HG02798 (cell line): ENCODE measurements around the gene DEGS1.
A peak's percentile ranks its signal among the peaks of the same experiment; 100 is the strongest.
"Not testable (repeated sequence)": the region's sequence is repeated elsewhere in the genome, so short reads cannot be mapped to it uniquely, and the experiment has no call there.

Experiments
- ATAC-seq: cut with Tn5 transposase; IDR thresholded peaks from one replicate; pipeline ENCODE4 v1.9.1; 2021; ENCODE audit warnings: mild to moderate bottlenecking; ENCODE audit not compliant: unreplicated experiment, poor library complexity

Gene DEGS1

DNA sequence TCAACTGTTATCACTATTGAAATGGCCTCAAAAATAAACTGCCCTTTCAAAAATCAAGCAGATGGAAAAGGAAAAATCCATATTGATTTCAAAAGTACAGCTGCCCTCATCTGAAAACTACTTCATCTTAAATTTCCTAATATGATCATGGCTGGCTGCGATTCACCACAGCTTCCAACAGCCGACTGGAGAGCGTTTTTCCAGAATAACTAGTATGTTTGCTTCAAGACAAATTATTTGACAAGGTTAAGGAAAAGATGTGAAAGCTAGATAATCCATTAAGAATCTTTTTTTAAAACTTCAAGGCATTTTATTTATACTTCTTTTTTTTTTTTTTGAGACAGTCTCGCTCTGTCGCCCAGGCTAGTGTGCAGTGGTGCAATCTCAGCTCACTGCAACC, 4.1 kb upstream of the DEGS1 start:
- ATAC-seq, result no peak

DNA sequence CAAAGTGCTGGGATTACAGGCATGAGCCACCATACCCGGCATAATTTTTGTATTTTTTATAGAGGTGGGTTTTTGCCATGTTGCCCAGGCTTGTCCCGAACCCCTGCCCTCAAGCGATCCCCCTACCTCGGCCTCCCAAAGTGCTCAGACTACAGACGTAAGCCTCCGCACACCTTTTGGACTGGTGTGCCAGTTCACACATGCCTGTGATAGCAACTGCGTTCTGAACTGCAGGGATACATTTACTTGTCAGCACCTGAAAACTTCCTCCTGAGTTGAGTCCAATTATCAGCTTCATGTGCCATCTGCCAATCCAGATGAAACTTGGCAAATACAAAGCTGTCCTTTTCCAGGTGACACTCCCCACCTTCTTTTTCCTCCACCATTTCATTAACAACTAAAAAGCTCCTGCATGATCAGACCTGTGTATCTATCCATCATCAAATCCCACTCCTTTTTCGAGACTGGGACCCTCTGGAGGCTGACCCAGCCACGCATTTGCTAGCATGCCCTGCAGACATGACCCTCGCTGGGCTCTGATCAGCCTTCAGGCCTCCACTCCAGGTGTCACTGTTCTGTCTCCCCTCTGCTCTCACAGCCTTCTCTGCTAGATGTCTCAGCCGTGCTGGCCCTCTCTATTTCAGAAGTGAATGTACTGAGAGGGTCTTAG, 2.1 kb upstream of the DEGS1 start:
- no peak for ATAC-seq

DNA sequence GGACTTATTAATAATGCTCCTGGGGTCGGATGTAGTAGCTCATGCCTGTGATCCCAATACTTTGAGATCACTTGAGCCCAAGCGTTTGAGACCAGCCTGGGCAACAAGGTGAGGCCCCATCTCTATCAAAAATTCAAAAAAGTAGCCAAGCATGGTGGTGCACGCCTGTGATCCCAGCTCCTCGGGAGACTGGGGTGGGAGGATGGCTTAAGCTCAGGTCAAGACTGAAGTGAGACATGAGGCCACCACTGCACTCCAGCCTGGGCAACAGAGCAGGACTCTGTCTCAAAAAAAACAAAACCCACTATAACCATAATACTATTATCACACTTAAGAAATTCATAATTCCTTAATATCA, 1.6 kb upstream of the DEGS1 start:
- no peak for ATAC-seq

DNA sequence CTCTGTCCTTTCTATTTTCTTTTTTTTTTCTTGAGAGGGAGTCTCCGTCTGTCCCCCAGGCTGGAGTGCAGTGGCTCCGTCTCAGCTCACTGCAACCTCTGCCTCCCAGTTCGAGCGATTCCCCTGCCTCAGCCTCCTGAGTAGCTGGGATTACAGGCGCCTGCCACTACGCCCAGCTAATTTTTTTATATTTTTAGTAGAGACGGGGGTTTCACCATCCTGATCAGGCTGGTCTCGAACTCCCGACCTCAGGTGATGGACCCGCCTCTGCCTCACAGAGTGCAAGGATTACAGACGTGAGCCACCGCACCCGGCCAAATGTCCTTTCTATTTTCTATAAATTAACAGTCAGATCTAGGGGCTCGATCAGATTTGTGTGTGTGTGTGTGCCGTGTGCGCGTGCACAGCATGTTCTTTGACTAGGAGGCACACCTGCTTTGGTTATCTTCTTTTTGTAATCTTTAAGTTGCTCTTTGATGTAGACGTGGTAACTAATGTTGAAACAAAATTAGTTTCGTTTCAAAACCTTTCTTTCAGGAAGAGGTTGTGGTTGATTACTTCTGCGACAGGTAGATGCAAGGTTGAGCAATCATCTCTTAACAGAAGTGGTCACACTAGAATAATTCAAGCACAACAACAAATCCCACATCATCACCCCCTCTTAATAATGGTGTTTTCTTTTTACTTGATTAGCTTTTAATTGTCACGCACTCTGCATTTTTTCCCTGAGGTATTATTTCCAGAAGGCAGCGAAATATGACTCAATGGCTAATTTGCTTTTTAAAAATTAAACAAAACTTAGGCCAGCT, 779 bp upstream of the DEGS1 start:
- peak; percentile 30 for ATAC-seq

DNA sequence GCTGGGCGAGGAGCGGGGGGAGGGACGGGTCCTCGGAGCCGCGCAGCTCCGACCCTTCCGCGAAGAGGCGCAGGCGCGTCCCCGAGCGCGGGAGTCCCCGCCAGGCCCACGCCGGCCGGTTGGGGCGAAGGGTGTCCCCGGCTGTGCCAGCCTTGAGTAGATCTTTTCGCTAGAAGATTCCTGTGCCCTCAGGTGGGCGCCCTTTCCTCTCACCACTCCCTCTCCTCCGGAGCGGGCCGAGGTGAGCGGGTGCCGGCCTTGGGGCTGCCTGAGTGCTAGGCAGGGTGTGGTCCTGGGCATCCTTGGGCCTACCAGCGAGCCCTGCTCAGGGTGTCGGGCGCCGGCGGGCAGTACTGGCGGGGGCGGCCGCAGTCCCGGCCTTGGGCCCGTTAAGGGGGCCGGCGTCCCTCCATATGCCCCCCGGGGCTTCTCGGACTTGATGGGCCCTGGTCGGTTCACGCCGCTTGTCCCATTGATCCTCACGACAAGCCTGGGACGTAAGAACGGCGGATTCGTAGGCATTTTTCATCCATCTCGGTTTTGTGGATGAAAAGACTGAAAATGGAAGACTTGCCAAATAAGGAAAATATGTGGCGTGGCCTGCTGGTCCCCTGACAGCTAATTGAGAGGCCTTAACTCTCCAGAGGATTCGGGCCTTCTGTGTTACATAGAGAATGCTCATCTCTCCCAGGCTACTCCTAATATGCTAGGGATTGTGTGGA, 712 bp downstream of the DEGS1 start:
- peak; percentile 58 for ATAC-seq

DNA sequence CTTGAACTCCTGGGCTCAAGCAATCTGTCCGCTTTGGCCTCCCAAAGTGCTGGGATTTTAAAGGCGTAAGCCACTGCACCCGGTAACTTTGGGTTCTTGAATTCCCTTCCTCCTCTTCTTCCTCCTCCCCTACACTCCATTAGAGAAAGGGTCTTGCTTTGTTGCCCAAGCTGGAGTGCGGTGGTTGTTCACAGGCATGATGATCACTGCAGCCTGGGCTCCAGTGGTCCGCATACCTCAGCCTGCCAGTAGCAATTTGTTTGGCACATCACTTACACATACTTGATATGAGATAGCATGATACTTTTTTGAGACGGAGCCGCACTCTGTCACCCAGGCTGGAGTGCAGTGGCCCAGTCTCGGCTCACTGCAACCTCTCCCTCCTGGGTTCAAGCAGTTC, 2.2 kb downstream of the DEGS1 start:
- ATAC-seq, result no peak

DNA sequence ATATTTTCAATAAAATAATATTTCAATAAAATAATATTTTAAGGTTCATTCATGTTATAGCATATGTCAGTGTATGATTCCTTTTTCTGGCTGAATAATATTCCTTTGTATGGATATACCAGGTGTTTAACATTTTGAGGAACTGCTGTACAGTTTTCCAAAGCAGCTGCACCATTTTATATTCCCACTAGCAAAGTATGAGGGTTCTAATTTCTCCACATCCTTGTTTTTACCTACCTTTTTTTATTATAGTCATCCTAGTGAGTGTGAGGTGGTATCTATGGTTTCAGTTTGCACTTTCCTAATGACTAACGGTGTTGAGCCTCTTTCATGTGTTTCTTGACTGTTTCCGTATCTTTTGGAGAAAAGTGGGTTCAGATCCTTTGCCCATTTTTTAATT, 5.2 kb downstream of the DEGS1 start:
- ATAC-seq, result no peak

DNA sequence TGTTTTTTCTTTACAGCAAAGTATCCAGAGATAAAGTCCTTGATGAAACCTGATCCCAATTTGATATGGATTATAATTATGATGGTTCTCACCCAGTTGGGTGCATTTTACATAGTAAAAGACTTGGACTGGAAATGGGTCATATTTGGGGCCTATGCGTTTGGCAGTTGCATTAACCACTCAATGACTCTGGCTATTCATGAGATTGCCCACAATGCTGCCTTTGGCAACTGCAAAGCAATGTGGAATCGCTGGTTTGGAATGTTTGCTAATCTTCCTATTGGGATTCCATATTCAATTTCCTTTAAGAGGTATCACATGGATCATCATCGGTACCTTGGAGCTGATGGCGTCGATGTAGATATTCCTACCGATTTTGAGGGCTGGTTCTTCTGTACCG, 6.5 kb downstream of the DEGS1 start:
- ATAC-seq, result no peak

DNA sequence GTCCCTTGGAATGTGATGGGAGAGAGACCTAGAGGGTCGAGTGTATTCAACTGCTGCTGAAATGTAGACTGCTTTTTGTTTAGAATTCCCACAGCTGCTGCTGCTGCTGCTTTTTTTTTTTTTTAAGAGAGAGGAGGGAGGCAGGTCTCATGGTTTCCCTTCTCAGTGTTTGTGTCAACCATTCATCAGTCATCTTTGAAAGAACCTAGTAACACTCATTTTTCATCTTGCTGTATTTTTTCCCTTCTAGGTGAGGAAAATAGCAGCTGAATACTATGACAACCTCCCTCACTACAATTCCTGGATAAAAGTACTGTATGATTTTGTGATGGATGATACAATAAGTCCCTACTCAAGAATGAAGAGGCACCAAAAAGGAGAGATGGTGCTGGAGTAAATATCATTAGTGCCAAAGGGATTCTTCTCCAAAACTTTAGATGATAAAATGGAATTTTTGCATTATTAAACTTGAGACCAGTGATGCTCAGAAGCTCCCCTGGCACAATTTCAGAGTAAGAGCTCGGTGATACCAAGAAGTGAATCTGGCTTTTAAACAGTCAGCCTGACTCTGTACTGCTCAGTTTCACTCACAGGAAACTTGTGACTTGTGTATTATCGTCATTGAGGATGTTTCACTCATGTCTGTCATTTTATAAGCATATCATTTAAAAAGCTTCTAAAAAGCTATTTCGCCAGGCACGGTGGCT, 9.2 kb downstream of the DEGS1 start:
- no peak for ATAC-seq

DNA sequence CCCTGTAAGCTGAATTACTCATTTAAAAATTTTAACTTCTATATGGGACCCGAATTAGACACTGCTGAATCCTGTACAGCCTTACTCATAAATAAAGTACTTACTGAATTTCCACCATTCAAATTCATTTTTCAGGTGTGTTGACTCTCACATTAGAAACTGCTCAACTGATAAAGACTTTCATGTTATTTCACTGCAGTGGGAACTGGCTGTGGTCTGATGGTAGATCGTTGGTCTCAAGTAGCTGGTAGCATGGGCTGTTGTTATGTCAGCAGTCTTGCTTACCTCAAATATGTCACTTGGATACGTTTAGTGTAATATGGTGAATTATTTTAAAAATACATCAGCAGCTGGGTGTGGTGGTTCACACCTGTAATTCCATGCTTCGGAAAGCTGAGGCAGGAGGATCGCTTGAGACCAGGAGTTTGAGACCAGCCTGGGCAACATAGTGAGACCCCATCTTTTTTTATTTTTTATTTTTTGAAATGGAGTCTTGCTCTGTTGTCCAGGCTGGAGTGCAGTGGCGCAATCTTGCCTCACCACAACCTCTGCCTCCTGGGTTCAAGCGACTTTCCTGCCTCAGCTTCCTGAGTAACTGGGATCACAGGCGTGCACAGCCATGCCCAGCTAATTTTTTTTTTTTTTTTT, 10.4 kb downstream of the DEGS1 start:
- ATAC-seq, result no peak

DNA sequence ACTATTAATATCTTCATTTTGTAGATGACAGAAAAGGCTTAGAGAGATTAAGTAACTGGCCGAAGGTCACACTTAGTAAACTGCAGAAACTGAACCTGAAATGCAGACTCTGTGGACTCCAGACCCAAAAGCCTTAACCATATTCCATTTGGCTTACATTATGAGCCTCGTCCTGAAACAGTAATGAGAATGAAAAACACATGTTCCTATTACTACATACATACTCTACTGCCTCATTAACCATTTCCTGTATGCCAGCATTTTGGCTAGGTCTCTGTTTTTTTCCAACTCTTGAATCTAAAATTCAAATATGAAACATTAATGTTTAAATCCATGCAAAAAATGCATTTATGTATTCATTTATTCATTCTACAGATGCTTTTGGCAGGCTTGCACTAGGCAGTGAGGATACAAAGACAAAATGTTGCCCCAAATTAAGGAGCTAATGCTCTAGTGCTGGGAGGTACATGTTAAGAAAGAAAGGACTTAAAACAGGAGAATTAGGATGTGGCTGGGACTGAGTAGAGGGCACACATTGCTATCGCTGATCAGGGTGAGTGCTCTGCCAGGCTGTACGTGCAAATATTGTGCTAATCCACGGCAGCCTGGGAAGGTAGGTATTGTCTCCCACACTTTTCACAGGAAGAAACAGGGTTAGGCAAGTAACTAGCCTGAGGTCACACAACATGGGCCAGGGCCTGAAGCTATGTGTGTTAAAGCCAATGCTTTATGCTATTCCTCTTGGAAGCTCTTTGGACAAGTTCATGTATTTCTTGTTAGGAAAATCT, 14.0 kb downstream of the DEGS1 start:
- ATAC-seq, result no peak

DNA sequence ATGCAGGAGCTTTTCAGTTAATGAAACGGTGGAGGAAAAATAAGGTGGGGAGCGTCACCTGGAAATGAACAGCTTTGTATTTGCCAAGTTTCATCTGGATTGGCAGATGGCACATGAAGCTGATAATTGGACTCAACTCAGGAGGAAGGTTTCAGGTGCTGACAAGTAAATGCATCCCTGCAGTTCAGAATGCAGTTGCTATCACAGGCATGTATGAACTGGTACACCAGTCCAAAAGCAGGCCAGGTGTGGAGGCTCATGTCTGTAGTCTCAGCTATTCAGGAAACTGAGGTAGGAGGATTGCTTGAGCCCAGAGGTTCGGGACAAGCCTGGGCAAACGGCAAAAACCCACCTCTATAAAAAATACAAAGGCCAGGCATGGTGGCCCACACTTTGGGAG, 15.5 kb downstream of the DEGS1 start:
- no peak for ATAC-seq

DNA sequence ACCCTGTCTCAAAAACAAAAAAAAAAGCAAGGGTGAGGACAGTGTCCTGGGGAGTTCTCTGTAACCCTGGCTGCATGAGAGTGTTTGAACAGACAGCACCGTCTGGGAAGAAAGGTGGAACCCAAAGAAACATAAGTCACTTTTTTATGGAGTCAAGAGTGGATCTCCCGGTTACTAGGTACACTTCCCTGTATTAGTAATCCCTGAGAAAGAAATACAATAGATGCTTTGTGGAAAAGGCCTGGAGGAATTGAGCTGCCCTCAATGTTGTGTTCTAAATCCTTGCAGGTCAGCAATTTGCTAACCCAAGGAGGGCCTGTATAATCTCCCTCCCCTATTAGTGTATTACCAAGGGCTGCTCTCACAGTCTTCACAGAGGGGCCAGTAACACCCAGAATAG, 16.6 kb downstream of the DEGS1 start:
- no peak for ATAC-seq

DNA sequence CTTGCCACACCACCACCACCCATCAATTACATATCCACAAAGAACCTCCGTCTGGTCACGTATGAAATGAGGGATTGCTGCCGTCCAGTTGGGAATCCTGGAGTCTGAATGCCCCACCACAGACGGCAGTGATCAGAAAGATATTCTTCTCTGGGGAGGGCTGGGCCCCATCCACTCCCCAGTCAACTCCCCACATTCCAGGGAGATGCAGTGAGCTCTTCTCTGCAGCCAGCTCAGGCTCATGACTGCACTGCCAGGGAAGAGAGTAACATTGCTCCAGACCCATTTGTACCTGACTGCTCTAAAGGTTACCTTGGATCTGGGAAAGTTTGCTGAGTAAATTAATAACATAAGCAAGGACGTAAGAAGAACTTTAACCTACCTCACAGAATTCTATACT, 18.3 kb downstream of the DEGS1 start:
- no peak for ATAC-seq

DNA sequence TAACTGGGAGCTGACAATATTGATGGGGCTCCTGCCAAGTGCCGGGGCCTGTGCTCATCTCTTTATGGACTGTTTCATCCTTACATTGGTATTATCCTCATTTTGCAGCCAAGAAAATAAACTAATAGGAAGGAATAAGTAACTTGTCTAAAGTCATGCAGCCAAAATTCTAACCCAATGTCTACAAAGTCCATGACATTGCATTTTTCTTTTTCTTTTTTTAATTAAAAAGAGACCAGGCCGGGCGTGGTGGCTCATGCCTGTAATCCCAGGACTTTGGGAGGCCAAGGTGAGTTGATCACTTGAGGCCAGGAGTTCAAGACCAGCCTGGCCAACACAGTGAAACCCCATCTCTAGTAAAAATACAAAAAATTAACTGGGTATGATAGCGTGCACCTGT, 18.8 kb downstream of the DEGS1 start:
- ATAC-seq, result no peak

DNA sequence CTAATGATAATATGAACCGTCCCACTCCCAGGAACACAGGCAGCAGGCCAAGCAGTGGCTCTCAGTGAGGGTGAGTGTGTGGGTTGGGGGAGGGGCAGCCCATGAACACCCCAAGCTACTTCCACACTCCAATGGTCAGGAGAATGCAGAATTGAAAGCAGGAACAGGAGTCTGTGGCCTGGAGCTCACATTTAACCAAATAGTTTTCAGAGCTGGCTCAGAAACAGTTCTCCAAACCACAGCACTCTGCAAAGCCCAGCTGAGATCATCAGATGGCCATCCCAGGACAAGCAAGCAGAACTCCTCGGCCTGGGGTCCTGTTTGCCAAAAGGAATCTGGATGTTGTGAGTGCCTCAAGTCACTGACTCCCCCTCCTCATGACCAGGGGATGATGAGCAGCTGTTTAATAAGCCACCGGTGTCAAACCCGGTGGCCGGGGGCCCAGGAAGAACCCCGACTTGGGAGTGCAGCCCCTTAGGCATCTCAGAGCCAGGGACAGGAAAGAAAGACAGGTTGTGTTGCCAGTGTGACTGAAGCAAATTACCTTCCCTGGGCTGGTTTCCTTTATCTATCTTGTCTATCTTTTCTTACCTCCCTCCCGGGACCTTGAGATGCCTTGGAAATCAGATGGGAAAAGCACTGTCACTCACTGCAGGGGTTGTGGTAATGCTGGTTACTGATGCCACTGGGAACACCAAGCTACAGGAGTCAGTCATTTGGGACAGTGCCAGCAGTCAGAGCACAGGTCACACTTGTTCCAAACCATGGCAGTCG, 20.4 kb downstream of the DEGS1 start:
- peak; percentile 41 for ATAC-seq

DNA sequence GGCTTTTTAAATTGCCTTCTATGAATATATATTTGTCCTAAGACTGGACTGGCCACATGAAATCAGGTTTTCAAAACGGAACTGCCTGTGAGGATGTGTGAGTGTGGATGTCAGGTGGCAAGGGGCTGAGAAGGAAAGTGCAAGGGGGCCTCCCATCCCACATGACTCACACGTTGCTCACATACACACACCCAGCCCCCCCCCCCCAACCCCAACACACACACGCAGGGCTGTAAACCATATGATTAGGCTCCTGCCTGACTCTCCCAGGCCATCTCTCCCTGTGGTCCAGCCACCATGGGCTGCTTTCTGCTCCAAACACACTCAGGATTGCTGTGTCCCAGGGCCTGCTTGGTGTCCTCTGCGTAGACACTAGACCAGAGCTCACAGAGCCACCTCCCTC, 22.4 kb downstream of the DEGS1 start:
- ATAC-seq, result no peak

DNA sequence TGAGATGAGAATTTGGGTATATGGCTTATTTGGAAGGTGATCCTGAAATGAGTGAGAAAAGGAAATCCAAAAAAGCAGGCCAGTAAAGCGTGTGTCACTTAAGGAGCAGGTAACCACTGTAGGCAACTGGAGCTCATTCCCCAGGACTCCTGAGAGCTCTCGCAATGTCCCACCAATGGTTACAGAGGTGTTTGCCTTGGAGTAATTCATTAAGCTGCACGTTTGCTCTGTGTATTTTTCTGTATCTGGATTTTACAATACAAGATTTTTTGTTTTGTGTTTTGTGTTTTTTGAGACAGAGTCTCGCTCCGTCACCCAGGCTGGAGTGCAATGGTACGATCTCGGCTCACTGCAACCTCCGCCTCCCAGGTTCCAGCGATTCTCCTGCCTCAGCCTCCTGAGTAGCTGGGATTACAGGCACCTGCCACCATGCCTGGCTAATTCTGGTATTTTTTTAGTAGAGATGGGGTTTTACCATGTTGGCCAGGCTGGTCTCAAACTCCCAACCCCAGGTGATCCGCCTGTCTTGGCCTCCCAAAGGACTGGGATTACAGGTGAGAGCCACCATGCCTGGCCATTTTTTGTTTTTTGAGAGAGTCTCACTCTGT, 23.0 kb downstream of the DEGS1 start:
- not testable (repeated sequence) for ATAC-seq
